Measurements from ENCODE around the gene LENG1. TPM values are rescaled to one million over a fixed set of nuclear protein-coding genes. Genes with fewer than 3 reads are reported as not detected.

The LENG1 gene
- total RNA-seq, 1 experiment from 2014 or later: 11.2 TPM

DNA sequence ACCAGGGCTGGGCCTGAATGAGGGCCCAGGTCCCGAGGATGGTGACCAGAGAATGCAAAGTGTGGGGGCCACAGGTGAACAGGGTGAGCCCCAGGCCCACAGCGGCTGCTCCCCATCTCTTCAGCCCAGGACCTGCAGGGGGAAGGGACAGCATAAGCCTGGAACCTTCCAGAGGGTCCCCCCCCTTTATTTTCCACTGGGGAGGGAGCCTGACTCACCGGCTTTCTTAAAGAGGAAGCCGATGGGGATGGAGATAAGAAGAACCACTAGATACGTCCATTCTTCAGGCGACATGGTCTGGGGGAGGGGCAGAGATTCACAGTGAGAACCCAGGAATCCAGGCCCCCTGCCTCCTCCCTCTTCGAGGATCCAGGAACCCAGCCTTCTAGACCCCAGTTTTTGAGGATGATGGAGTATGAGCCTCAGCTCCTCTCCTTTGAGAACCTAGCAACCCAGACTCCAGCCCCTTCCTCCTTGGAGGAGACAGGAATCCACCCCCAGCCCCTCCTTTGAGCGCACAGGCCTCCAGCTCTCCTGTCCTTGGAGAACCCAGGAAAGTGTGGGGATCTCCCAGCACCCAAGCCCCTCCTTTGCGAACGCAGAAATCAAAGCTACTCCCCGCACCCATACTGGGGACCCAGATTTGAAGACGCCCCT is 28.8 kb upstream of the LENG1 start:
- peak overlapping the region; percentile 74 to 87 for H3K4me3 ChIP-seq (ENCODE audit: low read depth in 2 of 2, low read length in 2 of 2)
- POLR2A ChIA-PET: interaction anchor here (0.6 to 4.1 kb wide), 2 partner anchors 12 to 69 kb away, joined by 3 to 18 read pairs; partner anchors contain the start of gene RPS9
- BruUV-seq (replicated peaks): TSS peak; percentile 77
- no peaks in the 10 kb centered on the region for H3K9me3 ChIP-seq (ENCODE audit: control insufficient read depth, insufficient read depth, low read depth, low read length)
- H3K27ac ChIP-seq (ENCODE audit: low read length): peak overlapping the region; percentile 92
- in situ Hi-C loops (cut with HindIII; ENCODE audit: low pct_unique_long_range_greater_than_20kb, low sequenced_read_pairs) (no loop called here), intact Hi-C loops (cut with micrococcal nuclease; ENCODE audit: unreplicated experiment) (no loop called here)
- TF ChIP-seq, protein P1, sequence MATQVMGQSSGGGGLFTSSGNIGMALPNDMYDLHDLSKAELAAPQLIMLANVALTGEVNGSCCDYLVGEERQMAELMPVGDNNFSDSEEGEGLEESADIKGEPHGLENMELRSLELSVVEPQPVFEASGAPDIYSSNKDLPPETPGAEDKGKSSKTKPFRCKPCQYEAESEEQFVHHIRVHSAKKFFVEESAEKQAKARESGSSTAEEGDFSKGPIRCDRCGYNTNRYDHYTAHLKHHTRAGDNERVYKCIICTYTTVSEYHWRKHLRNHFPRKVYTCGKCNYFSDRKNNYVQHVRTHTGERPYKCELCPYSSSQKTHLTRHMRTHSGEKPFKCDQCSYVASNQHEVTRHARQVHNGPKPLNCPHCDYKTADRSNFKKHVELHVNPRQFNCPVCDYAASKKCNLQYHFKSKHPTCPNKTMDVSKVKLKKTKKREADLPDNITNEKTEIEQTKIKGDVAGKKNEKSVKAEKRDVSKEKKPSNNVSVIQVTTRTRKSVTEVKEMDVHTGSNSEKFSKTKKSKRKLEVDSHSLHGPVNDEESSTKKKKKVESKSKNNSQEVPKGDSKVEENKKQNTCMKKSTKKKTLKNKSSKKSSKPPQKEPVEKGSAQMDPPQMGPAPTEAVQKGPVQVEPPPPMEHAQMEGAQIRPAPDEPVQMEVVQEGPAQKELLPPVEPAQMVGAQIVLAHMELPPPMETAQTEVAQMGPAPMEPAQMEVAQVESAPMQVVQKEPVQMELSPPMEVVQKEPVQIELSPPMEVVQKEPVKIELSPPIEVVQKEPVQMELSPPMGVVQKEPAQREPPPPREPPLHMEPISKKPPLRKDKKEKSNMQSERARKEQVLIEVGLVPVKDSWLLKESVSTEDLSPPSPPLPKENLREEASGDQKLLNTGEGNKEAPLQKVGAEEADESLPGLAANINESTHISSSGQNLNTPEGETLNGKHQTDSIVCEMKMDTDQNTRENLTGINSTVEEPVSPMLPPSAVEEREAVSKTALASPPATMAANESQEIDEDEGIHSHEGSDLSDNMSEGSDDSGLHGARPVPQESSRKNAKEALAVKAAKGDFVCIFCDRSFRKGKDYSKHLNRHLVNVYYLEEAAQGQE (IDR thresholded peaks at IDR 0.05; ENCODE audit: insufficient read depth in 1 of 2, low read depth in 2 of 2, low read length in 1 of 2): no peak
- no peak for TF ChIP-seq TCF7L2 (IDR thresholded peaks at IDR 0.05; ENCODE audit: low read depth, low read length)
- TF ChIP-seq POLR2AphosphoS5 (IDR thresholded peaks at IDR 0.05; ENCODE audit: low read depth, low read length): no peak
- TF ChIP-seq, protein P2, sequence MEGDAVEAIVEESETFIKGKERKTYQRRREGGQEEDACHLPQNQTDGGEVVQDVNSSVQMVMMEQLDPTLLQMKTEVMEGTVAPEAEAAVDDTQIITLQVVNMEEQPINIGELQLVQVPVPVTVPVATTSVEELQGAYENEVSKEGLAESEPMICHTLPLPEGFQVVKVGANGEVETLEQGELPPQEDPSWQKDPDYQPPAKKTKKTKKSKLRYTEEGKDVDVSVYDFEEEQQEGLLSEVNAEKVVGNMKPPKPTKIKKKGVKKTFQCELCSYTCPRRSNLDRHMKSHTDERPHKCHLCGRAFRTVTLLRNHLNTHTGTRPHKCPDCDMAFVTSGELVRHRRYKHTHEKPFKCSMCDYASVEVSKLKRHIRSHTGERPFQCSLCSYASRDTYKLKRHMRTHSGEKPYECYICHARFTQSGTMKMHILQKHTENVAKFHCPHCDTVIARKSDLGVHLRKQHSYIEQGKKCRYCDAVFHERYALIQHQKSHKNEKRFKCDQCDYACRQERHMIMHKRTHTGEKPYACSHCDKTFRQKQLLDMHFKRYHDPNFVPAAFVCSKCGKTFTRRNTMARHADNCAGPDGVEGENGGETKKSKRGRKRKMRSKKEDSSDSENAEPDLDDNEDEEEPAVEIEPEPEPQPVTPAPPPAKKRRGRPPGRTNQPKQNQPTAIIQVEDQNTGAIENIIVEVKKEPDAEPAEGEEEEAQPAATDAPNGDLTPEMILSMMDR (IDR thresholded peaks at IDR 0.05): no peak
- TF ChIP-seq SIN3A (IDR thresholded peaks at IDR 0.05; ENCODE audit: borderline replicate concordance, insufficient read depth, low read depth, low read length): no peak
- peaks cover 4% of the 10 kb centered on the region for H3K36me3 ChIP-seq (ENCODE audit: control insufficient read depth, insufficient read depth, low read length)
- ATAC-seq (no peak), DNase-seq (ENCODE audit: low read depth, low spot score) (no peak)
- H3K27me3 ChIP-seq (ENCODE audit: control insufficient read depth, insufficient read depth, low read length): no peaks in the 10 kb centered on the region
- H3K4me1 ChIP-seq (ENCODE audit: control insufficient read depth, insufficient read depth, low read length): peaks cover 13% of the 10 kb centered on the region; the same call in 1 of the 2 replicates
- CTCF ChIA-PET: interaction anchor here (0.6 to 1.3 kb wide), 4 partner anchors 9 to 21 kb away, joined by 3 to 6 read pairs (median 4); no protein-coding TSS in a partner anchor

DNA sequence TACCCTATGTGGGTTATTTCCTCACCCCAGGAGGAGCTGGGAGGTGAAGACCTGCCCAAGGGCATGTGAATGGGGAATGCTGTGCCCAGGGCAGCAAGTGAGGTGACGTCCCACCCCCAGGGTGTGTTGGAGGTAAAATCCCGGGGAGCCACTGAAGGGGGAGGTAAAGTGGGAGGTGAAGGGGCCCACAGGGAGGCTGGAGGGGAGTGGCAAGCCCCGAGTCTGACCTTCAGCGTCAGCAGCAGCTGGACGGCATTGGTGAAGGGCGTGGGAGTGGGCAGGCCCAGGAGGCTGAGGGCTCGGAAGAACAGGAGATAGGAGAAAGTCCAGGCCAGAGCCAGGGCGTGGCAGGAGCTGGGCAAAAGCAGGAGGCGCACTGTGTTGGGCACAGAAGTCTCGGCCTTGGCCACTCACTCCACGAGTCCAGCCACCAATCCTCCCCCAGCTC is 27.4 kb upstream of the LENG1 start:
- H3K27me3 ChIP-seq (ENCODE audit: control insufficient read depth, insufficient read depth, low read length): no peaks in the 10 kb centered on the region
- DNase-seq (ENCODE audit: low read depth, low spot score) (no peak), ATAC-seq (no peak)
- no TSS peak for BruUV-seq (replicated peaks)
- TF ChIP-seq POLR2AphosphoS5 (IDR thresholded peaks at IDR 0.05; ENCODE audit: low read depth, low read length) (no peak), TCF7L2 (IDR thresholded peaks at IDR 0.05; ENCODE audit: low read depth, low read length) (no peak), SIN3A (IDR thresholded peaks at IDR 0.05; ENCODE audit: borderline replicate concordance, insufficient read depth, low read depth, low read length) (no peak)
- TF ChIP-seq, protein P2 (IDR thresholded peaks at IDR 0.05): no peak
- TF ChIP-seq, protein P1 (IDR thresholded peaks at IDR 0.05; ENCODE audit: insufficient read depth in 1 of 2, low read depth in 2 of 2, low read length in 1 of 2): no peak
- in situ Hi-C loops (cut with HindIII; ENCODE audit: low pct_unique_long_range_greater_than_20kb, low sequenced_read_pairs) (no loop called here), intact Hi-C loops (cut with micrococcal nuclease; ENCODE audit: unreplicated experiment) (no loop called here)
- no peaks in the 10 kb centered on the region; the same call in 1 of the 2 replicates for H3K36me3 ChIP-seq (ENCODE audit: control insufficient read depth, insufficient read depth, low read length)
- CTCF ChIA-PET: interaction anchor here (0.6 kb wide), 1 partner anchor 14 kb away, joined by 4 read pairs; no protein-coding TSS in a partner anchor
- peaks cover 8% of the 10 kb centered on the region; the same call in 1 of the 2 replicates for H3K4me1 ChIP-seq (ENCODE audit: control insufficient read depth, insufficient read depth, low read length)
- H3K4me3 ChIP-seq (ENCODE audit: low read depth in 2 of 2, low read length in 2 of 2): no peak overlapping the region
- H3K27ac ChIP-seq (ENCODE audit: low read length): no peak overlapping the region
- no peaks in the 10 kb centered on the region for H3K9me3 ChIP-seq (ENCODE audit: control insufficient read depth, insufficient read depth, low read depth, low read length)
- POLR2A ChIA-PET: interaction anchor here (1.2 kb wide), 1 partner anchor 16 kb away, joined by 3 read pairs; no protein-coding TSS in a partner anchor
